Measurements from ENCODE around the gene ZNF91. TPM values are rescaled to one million over a fixed set of nuclear protein-coding genes. Genes with fewer than 3 reads are reported as not detected.
"Not testable (repeated sequence)": the region's sequence is repeated elsewhere in the genome, so short reads cannot be mapped to it uniquely, and the experiment has no call there.

The ZNF91 gene
- total RNA-seq, 3 donors from 2014 or later = 106 to 201 (median 149) TPM

- intact Hi-C loops (cut with DNase I; ENCODE audit: low total_unique reads) = no loop called here
- TF ChIP-seq, protein P1, sequence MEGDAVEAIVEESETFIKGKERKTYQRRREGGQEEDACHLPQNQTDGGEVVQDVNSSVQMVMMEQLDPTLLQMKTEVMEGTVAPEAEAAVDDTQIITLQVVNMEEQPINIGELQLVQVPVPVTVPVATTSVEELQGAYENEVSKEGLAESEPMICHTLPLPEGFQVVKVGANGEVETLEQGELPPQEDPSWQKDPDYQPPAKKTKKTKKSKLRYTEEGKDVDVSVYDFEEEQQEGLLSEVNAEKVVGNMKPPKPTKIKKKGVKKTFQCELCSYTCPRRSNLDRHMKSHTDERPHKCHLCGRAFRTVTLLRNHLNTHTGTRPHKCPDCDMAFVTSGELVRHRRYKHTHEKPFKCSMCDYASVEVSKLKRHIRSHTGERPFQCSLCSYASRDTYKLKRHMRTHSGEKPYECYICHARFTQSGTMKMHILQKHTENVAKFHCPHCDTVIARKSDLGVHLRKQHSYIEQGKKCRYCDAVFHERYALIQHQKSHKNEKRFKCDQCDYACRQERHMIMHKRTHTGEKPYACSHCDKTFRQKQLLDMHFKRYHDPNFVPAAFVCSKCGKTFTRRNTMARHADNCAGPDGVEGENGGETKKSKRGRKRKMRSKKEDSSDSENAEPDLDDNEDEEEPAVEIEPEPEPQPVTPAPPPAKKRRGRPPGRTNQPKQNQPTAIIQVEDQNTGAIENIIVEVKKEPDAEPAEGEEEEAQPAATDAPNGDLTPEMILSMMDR (IDR thresholded peaks at IDR 0.05) = no peak
- TF ChIP-seq POLR2A (IDR thresholded peaks at IDR 0.05) (no peak), POLR2AphosphoS5 (IDR thresholded peaks at IDR 0.05) (no peak)
- no peak for DNase-seq (ENCODE audit: low spot score in 2 of 2)
- Histone ChIP-seq H3K36me3 (peaks cover 9% of the 10 kb centered on the region), H3K4me1 (no peaks in the 10 kb centered on the region), H3K27ac (no peak overlapping the region), H3K9me3 (peaks cover 61 to 86% of the 10 kb centered on the region in 2 donors), H3K27me3 (no peaks in the 10 kb centered on the region), H3K4me3 (no peak overlapping the region)
These were observed 28.8 kb downstream of the ZNF91 start for GRCh38 chr19:23366437-23366836.

DNA sequence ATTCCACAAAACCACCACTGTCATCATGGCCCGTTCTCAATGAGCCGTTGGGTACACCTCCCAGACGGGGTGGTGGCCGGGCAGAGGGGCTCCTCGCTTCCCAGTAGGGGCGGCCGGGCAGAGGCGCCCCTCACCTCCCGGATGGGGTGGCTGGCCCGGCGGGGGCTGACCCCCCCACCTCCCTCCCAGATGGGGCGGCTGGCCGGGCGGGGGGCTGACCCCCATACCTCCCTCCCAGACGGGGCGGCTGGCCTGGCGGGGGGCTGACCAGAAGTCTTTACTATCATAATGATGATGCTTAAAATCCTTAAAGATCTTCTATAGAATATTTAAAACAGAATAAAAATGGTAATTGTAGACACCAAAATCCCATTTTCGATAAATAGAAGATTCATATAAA, 29.2 kb downstream of the ZNF91 start:
- H3K4me1 ChIP-seq; H3K36me3 ChIP-seq; H3K27ac ChIP-seq; intact Hi-C loops (cut with DNase I; ENCODE audit: low total_unique reads); DNase-seq (ENCODE audit: low spot score in 2 of 2); H3K4me3 ChIP-seq; H3K27me3 ChIP-seq: not testable (repeated sequence)
- peaks cover 63 to 87% of the 10 kb centered on the region in 2 donors for H3K9me3 ChIP-seq

GRCh38 chr19:23365222-23365621, 30.0 kb downstream of the ZNF91 start:
- intact Hi-C loops (cut with DNase I; ENCODE audit: low total_unique reads) = no loop called here
- peaks cover 64 to 87% of the 10 kb centered on the region in 2 donors for H3K9me3 ChIP-seq
- TF ChIP-seq POLR2A (IDR thresholded peaks at IDR 0.05) = no peak
- no peak for TF ChIP-seq POLR2AphosphoS5 (IDR thresholded peaks at IDR 0.05)
- TF ChIP-seq, protein P1 (IDR thresholded peaks at IDR 0.05) = no peak
- no peak overlapping the region for H3K27ac ChIP-seq
- H3K27me3 ChIP-seq = no peaks in the 10 kb centered on the region
- DNase-seq (ENCODE audit: low spot score in 2 of 2) = no peak
- H3K4me3 ChIP-seq = no peak overlapping the region
- no peaks in the 10 kb centered on the region for H3K4me1 ChIP-seq
- H3K36me3 ChIP-seq = peaks cover 9% of the 10 kb centered on the region

DNA sequence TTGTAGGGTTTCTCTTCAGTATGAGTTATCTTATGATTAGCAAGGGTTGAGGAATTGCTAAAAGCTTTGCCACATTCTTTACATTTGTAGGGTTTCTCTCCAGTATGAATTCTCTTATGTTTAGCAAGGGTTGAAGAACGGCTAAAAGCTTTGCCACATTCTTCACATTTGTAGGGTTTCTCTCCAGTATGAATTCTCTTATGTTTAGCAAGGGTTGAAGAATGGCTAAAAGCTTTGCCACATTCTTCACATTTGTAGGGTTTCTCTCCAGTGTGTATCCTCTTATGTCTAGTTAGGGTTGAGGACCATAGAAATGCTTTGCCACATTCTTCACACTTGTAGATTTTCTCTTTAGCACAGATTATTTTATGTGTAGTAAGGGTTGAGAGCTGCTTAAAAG, 33.4 kb downstream of the ZNF91 start:
- H3K27ac ChIP-seq; DNase-seq (ENCODE audit: low spot score in 2 of 2); H3K4me1 ChIP-seq; H3K4me3 ChIP-seq; intact Hi-C loops (cut with DNase I; ENCODE audit: low total_unique reads); H3K36me3 ChIP-seq; H3K27me3 ChIP-seq: not testable (repeated sequence)
- H3K9me3 ChIP-seq = peaks cover 68 to 94% of the 10 kb centered on the region in 2 donors

GRCh38 chr19:23351806-23352205, 43.5 kb downstream of the ZNF91 start:
- H3K4me3 ChIP-seq = no peak overlapping the region
- no peaks in the 10 kb centered on the region for H3K27me3 ChIP-seq
- TF ChIP-seq POLR2AphosphoS5 (IDR thresholded peaks at IDR 0.05) (no peak), POLR2A (IDR thresholded peaks at IDR 0.05) (no peak)
- TF ChIP-seq, protein P1 (IDR thresholded peaks at IDR 0.05) = no peak
- no peak for DNase-seq (ENCODE audit: low spot score in 2 of 2)
- no peaks in the 10 kb centered on the region for H3K4me1 ChIP-seq
- H3K36me3 ChIP-seq = no peaks in the 10 kb centered on the region
- intact Hi-C loops (cut with DNase I; ENCODE audit: low total_unique reads) = no loop called here
- no peak overlapping the region for H3K27ac ChIP-seq
- H3K9me3 ChIP-seq = peaks cover 95 to 98% of the 10 kb centered on the region in 2 donors

GRCh38 chr19:23346696-23347095, 48.6 kb downstream of the ZNF91 start:
- Histone ChIP-seq H3K9me3 (peaks cover 86 to 98% of the 10 kb centered on the region in 2 donors), H3K36me3 (no peaks in the 10 kb centered on the region)
- TF ChIP-seq, protein P1 (IDR thresholded peaks at IDR 0.05) = no peak
- TF ChIP-seq POLR2AphosphoS5 (IDR thresholded peaks at IDR 0.05) = no peak
- TF ChIP-seq POLR2A (IDR thresholded peaks at IDR 0.05) = no peak

More at GRCh38 chr19:23346696-23347095, 48.6 kb downstream of the ZNF91 start:
- intact Hi-C loops (cut with DNase I; ENCODE audit: low total_unique reads) = no loop called here
- no peak overlapping the region for H3K4me3 ChIP-seq
- no peak for DNase-seq (ENCODE audit: low spot score in 2 of 2)
- H3K27me3 ChIP-seq = no peaks in the 10 kb centered on the region
- no peak overlapping the region for H3K27ac ChIP-seq
- H3K4me1 ChIP-seq = no peaks in the 10 kb centered on the region

Measured in breast epithelium (tissue), 4 donors.